Epithelial cell of proximal tubule (primary cell): ENCODE measurements around the gene SELENOP. TPM values are rescaled to one million over a fixed set of nuclear protein-coding genes. Genes with fewer than 3 reads are reported as not detected.

Experiments
- DNase-seq: peaks from one replicate; pipeline ENCODE4 v3.0.0-alpha.2; 2011; ENCODE audit warnings: low read depth
- H3K4me3 ChIP-seq: 2 replicates; pipeline ENCODE4 v1.5.1; 2011; ENCODE audit warnings: low read depth, mild to moderate bottlenecking, low read length
- total RNA-seq: library from RNA; depleted of rRNA; stranded (reverse); fragments of >200 nt; gene quantifications from 2 replicates; pipeline ENCODE4 v1.2.3, GENCODE V29; 2015
- TF ChIP-seq, protein P1 (sequence below): conservative IDR thresholded peaks from 2 replicates; pipeline ENCODE4 v1.5.1; 2012; ENCODE audit warnings: low read depth, mild to moderate bottlenecking, low read length

Gene SELENOP
- total RNA-seq, 1 donor from 2014 or later, result 11.9 TPM

DNA sequence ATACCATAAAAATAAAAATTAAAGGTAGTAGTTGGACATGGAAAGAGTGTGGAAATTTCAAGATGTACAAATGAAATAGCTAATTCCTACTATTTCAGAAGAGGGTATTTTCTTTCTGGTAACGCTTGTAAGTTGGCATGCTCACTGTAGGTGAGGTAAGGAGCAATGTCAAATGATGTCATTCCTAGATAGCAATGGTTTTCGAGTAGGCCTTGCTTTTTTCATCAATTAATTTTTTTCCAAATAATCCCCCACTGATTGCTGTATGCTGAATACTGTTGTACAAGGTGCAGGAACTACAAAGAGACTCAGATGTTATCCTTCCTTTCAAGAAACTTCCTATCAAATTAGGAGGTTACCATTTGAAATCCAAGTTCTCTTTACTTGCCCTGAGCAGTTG is 928 bp upstream of the SELENOP start:
- TF ChIP-seq, protein P1, sequence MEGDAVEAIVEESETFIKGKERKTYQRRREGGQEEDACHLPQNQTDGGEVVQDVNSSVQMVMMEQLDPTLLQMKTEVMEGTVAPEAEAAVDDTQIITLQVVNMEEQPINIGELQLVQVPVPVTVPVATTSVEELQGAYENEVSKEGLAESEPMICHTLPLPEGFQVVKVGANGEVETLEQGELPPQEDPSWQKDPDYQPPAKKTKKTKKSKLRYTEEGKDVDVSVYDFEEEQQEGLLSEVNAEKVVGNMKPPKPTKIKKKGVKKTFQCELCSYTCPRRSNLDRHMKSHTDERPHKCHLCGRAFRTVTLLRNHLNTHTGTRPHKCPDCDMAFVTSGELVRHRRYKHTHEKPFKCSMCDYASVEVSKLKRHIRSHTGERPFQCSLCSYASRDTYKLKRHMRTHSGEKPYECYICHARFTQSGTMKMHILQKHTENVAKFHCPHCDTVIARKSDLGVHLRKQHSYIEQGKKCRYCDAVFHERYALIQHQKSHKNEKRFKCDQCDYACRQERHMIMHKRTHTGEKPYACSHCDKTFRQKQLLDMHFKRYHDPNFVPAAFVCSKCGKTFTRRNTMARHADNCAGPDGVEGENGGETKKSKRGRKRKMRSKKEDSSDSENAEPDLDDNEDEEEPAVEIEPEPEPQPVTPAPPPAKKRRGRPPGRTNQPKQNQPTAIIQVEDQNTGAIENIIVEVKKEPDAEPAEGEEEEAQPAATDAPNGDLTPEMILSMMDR, result no peak
- no peak overlapping the region for H3K4me3 ChIP-seq
- no peak for DNase-seq

DNA sequence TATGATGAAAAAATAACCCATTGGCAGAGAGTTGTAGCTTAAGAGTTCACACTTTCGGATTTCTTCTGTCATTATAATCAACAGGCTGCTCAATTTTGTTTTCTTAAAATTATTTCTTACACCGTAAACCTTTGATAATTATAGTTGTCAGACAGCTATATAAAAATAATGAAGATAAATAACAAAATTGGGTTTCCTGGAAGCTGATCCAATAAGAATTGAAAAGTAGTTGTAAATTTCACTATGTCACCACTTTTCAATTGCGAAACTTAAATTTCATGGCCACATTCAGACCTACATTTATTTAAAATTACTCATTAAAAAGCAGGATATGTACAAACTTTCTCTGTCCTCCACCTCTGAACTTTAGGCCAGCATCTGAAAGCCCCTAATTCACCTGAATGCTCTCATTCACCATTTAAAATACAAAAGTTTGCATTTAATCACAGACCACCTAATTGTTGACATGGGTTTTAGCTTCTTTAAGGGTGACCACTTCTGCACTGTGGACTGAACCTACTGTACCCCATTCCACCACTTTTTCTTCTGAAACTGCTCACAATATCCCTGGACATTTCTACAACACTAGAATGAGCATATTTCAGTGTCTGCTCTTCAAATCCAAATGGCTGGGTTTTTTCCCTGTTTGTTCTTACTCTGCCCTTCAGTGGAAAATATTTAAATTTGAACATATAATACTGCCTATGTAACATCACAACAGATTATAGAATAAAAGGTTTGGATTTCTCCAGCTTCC is 680 bp downstream of the SELENOP start:
- no peak for DNase-seq
- TF ChIP-seq, protein P1, result no peak
- peak overlapping the region; percentile 53 for H3K4me3 ChIP-seq

DNA sequence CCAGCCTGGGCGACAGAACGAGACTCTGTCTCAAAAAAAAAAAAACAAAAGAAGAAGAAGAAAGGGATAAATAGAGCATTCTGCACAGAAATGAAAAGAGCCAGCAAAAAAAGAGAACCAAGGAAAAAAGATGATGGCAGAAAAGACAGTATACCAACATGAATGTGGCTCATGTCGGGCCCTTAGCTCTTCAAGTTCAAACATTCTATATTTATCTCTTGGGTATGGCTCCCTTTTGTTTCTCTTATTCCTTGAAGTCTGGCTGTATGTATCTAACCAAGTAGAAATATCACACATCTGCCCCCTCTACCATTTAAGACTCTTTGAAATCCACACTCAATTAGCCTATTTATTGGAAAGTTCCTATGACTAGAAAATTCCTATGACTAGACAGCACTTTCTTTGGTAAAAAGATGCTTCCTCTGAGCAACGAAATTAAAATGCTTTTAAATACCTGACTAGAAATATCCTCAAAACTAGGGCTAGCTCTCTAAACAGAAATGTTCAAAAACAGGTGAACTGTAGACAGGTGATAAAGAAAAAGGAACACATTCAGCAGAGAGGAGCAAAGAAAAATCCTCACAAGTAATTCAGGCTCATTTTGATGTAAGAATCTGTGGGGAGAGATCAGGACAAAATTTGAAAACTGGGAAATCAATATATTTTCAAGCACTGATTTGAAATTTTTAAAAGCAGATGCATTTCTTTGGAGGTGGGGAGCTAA is 2.6 kb downstream of the SELENOP start:
- peak overlapping the region; percentile 0 for H3K4me3 ChIP-seq
- no peak for DNase-seq
- TF ChIP-seq, protein P1, result no peak

DNA sequence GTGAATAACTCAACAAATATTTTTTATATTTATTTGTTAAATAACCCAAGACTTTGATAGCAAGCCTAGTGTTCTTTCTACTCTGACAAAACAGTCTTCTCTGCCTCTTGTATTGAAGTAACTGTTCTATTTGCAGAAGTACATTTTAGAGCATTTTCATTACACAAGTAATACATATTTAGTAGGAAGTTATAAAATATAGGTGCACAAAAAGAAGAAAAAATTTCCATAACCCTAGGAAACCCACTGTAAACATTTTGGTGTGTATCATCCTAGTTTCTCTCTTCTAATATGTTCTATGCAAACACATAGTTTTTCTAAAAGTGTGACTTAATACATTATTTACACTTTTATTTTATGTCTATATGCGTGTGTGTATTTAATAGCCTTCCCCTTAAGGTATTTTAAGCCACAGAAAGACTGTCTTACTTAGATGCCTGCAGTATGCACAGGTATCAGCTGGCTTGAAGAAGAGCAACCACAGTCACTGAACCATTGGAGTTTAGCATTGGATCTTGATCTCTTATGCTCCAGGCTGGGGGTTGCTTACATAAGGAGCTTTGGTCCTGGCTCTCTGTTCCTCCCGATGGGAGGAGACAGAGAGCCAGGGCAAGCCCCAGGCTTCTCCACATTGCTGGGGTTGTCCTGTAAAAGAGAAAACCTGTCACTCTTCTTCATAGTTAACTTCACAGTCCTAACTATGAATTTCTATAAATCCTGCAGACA is 3.8 kb downstream of the SELENOP start:
- no peak overlapping the region for H3K4me3 ChIP-seq
- TF ChIP-seq, protein P1, result peak; percentile 46
- no peak for DNase-seq

DNA sequence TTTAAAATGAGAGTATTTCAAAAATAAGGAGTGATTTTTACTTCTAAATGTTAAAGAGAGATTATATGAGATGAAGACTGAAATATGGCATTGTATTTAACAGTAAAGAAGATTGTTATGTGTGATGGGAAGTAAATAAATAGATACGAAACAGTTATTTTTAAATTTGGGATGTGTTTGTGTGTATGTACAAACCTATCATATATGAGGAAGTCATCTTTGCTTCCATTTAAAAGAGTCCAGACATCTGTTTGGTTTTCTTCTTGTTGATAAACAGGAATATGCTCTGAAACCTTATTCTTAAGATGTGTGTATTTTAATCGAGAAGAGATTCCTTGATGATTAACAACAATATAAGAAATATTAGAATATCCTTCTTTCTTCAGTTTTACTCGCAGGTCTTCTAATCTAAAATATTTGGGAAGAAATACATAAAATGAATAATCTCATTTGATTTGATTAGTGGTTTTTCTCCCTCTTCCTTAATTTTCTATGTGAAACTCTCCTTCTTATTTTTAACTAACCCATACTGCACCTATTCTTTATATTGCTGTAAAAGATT is 4.9 kb downstream of the SELENOP start:
- no peak overlapping the region for H3K4me3 ChIP-seq
- TF ChIP-seq, protein P1, result no peak

DNA sequence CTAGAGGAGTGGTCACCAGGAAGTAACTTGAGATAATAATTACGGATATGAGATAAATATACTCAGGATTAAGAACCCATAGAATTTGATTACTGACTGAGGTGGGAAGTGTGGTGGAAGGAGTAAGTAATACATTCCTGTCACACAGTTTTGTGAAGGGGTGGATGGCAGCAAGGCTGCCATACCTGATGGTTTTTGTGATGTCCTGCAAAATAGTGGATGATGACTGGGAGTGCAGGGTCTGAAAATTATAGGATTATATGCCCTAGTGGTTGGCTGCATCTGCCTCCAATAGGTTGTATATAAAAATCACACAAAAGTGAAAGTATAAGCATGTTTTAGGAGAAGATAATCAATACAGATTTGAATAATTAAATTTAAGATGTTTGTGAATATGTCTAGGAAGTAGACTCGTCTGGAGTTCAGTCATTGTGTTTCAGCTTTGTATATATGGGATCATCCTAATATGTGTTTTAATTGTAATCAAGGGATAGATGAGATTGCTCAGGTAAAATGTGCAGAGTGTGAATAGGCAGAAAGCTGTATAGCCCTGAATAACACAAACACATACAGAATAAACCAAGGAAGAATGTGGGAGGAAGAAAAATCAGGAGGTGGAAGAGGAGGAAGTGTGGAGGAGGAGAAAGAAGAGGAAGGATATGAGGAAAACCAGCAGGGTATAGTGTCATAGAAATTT is 5.5 kb downstream of the SELENOP start:
- TF ChIP-seq, protein P1, result no peak
- DNase-seq, result no peak
- H3K4me3 ChIP-seq, result no peak overlapping the region

More for the DNA sequence above, 4.9 kb downstream of the SELENOP start:
- no peak for DNase-seq
